HG03280 (cell line): ENCODE data around the gene MVB12B.

Source experiments
- ATAC-seq: cut with Tn5 transposase; IDR thresholded peaks from one replicate; pipeline ENCODE4 v1.9.1; 2021; ENCODE audit warnings: mild to moderate bottlenecking, moderate library complexity; ENCODE audit not compliant: unreplicated experiment

Gene MVB12B

DNA sequence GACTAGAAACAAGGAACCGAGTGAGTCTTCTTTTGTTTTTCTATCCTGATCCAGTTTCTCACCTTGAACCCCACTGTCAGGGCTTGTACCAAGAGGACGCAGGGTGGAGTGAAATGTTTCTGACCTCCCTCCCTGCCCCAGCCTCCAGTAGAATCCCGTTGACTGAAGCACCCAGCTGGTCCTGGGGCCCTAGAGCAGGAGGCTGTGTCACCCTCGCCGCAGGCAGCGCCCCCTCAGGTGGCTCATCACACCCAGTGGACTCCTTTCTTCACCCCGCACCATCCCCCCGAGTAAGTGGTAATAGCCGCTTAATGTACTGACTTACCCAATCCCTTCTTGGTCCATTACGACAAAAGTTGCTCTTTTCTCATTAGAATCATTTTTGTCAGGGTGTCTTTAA lies 53.8 kb downstream of the MVB12B start:
- no peak for ATAC-seq

DNA sequence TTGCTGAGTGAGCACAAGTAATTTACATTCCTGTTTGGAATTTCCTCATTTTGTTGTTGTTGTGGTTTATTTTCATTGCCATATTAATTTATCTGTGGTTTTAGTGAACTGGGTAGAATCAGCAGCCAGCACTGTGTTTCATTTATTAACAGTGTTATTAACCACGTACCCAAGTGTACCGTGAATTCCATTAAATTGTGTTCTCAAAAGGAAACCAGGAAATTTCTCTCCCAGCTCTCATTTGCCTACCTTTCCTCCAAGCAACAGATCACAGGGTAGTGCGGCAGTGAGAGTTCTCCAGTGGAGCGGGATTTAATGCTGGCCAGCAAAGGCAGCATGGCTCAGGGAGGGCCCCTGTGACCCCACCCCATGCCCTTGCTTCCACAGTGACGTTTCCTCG lies 54.6 kb downstream of the MVB12B start:
- ATAC-seq = no peak

DNA sequence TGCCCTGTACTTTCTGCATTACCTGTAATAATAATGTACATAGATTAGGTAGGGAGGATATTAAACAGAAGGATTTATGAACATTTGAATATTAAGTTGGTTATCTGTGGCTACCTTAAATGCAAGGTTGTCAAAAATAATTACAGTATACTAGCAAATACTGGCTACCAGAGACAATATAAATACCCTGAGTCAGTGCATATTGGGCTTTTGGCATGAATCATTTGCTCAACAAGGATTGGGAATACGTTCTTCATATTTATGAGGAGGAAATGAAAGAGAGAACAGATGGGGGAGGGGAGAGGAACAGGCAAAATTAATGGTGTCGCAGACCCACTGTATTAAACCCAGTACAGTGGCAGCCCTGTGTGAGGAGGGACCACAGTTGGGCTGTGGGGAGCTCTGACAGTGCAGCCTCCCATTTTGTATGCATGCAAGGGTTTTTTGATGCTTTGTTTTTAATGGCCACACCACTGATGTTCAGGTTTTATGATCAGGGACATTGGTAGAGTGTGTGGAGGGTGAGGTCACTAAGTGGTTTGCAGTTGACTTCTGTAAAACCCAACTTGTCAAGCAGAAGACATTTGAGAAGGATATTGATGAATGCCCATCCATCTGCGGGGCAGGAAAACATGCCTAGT lies 56.9 kb downstream of the MVB12B start:
- ATAC-seq = no peak

DNA sequence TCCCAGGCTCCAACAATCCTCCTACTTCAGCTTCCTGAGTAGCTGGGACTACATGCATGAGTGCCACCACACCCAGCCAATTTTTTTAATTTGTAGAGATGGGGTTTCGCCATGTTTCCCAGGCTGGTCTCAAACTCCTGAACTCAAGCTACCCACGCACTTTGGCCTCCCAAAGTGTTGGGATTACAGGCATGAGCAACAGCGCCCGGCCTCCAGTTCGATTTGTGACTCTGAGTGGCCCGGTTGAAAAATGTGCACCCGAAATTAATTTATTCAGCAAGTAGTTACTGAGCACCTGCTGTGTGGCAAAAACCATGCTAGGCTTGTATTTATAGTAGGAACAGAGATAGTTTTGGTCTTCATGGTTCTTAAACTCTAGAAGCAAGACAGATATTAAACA lies 58.3 kb downstream of the MVB12B start:
- no peak for ATAC-seq

DNA sequence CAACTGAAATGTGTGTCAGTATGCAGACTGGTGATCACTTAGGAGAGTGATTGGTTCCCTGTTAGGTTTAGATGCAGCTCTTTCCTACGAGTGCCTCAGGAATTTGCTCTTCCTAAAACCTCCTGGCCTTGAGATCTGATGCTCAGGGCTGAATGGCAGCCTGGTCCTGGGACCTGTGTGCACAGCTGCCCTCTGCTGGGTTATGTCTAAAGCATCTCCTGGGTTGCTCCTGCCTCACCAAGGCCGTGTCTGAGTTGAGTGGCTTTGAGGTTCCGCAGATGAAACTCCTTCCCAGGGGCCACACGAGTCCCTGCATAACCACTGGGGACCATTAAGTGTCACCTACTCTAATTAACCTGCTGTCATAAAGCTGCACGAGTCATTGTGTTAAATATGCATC lies 59.5 kb downstream of the MVB12B start:
- no peak for ATAC-seq

DNA sequence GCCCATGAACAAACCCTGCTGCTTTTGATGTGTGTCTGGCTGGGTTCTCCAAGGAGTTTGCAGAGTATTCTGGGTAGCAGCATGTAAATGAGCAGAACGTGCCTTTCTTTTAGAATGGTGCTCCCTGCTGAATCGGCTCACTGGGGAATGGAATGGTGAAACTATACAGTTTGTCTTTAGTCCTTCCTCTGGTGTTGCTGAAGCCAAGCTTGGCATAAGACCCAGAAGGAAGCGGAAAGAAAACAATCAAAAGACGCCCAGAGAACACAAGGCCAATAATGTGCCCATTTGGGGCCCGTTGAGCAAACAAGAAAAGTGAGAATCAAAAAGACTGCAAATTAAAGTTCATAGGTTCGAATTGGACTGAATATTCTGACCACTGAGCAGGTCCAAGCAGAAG lies 60.1 kb downstream of the MVB12B start:
- no peak for ATAC-seq

DNA sequence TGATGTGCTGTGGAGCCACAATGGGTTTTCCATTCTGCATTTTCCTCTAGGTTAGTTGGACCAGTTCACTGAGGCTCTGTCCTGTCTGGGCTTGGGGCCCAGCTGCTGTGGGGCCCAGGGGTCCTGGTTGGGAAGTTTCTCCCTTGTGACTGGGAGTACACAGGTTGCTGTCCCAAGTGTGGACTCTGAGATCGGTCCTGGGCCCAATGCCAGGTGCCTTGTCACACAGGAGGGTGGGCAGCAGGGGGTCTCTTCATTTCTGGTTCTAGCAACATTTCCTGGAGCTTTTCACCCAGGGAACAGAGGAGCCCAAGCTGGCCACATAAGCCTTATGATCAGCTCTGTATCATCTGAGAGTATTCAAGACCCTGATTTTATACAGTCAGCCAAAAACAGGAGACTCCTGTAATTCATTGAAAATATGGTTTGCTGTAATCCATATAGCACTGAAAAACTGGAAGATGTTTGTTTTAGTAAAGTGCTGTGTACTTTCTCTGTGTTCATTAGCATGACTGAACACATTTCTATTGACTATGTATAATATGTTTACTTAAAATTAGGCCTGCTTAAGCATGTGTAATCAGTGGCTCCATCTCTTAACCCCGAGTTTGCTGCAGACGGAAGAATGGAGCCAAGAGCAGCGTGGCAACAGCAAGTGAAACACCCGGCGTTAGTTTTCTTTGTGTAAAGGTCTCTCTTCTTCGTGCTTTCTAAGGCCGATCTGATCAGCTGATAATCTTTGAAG lies 62.5 kb downstream of the MVB12B start:
- no peak for ATAC-seq

DNA sequence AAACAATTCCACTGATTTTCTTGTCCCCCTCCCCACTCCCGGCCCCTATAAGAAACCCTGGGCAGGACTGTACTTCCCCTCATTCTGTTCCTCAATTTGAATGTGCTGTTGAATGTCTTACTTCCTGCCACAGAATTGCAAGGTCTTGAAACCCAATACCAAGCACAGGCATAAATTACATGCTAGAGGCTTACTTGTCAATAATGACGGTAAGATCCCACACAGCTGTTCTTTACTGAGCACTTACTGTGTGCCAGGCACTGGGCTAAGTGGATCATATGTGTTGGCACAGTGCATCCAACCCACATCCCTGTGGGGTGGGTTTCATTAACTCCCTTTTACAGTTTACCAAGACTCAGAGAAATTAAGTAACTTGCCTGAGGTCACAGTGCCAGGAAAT lies 63.4 kb downstream of the MVB12B start:
- no peak for ATAC-seq

DNA sequence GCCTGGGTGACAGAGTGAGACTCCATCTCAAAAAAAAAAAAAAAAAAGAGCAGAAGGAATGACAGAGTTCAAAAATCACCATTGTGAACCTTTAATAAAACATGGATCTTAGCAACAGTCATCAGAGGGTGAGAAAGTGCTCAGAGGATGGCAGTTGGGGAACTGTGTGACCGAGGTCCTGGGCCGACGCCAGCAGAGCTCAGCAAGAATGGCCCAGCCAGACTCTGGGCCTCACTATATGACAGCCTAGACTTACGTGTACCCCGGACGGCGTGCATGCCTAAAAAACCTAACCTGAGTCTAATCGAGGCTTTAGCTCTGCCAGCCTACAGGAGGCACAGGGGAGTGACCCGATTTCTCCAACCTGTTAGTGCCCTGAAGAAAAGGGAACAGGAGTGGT lies 64.3 kb downstream of the MVB12B start:
- no peak for ATAC-seq

DNA sequence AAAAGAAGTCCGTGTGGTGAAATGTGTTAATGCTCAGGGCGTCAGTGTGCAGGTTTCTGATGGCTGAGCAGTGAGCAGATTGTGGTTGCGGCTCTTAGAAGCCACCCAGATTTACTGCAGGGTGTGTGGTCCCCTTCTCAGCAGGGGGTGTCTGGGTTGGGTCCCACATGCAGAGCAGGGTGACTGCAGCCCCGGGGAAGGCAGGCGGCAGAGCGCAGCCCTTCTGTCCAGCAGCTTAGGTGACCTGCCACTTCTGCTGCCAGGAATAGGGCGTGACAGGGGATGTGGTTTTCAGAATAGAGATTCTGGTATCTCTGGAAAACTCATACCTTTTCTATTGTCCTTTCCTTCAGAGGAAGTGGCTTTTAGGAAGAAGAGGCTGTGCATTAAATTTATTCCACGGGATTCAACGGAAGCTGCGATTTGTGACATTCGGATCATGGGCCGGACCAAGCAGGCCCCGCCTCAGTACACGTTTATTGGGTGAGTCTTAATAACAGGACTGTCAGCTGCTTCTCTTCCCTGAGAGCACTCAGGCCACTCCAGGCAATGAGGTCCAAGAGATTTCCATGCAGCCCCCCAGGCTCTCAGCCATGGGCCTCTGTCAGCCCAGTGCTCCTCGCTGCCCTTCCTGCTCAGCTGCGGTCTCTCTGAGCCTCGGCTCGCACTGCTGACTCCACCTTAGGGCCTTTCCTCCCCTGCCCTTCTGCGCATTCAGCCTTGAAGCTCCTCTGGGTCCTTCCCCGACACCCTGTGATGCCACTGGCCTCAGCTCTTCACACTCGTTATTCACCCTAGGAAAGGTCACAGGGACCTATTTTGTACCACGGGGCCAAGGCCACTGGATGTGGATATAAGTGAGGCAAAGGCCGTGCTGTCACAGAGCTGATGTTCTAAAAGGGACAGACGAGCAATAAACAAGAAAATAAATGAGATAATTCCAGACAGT lies 65.4 kb downstream of the MVB12B start:
- ATAC-seq = no peak

DNA sequence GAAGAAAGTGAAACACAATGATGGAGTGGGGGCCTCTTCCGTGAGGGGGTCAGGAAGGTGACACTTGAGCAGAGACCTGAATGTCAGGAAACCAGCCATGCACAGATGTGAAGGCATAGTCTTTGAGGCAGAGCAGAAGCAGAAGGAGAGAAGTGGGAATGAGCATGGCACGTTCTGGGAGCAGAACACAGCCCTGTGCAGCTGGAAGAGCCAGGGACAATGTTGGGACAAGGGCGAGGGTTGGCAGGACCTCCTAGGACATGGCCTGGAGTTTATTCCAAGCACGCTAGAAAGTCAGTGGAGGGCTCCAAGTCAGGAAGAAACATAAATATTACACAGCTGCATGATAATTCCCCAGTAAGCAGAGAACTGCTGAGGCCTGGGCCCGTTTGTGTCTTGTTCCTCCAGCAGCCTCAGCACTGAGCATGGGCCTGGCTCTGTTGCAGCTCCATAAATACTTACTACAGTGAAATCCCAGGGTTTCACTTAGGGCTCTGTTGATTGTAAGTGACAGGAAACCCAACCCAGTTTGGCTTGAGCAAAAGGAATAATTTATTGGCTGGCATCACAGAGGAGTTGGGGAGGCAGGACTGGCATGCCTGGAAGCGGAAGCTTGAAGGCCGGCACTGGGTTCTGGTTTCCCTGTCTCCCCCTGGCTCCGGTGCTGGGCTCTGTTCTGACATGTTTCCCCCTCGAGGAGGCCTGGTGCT lies 66.2 kb downstream of the MVB12B start:
- ATAC-seq = no peak

DNA sequence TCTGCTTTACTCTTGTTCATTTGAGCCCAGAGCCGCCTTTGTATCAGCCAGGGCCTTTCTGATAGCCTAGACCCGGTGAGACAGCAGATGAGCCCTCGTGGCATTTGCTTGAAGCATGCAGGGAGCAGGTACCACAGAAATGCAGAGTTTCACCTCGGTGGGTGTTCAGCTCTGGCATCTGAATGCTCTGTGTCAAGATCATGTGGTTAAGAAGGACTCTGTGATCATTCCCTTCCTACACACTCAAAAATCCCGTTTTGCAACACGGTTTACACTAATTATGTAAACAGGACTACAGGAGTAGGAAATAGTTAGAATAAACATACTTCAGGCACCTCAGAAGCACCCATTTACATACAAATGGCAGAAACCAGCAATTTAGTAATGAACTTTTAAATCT lies 67.2 kb downstream of the MVB12B start:
- ATAC-seq = no peak

DNA sequence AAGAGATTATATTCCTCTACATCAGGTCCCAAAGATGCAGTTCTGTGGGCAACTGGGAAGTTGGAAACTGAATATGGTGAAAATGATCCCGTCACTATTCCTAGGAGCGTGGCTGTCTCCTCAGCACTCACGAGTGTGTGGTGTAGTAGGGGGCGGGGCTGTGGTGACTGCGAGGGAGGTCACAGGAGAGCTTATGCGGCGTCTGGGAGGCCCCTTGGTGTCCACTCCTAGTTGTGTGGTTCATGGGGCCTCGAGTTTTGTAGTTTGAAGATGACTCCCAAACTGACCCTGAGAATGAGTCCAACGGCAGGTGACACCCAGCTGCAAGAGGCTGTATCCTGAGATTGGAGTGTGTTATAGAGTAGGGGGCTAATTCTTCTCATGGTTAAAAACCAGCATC lies 68.2 kb downstream of the MVB12B start:
- ATAC-seq = no peak

DNA sequence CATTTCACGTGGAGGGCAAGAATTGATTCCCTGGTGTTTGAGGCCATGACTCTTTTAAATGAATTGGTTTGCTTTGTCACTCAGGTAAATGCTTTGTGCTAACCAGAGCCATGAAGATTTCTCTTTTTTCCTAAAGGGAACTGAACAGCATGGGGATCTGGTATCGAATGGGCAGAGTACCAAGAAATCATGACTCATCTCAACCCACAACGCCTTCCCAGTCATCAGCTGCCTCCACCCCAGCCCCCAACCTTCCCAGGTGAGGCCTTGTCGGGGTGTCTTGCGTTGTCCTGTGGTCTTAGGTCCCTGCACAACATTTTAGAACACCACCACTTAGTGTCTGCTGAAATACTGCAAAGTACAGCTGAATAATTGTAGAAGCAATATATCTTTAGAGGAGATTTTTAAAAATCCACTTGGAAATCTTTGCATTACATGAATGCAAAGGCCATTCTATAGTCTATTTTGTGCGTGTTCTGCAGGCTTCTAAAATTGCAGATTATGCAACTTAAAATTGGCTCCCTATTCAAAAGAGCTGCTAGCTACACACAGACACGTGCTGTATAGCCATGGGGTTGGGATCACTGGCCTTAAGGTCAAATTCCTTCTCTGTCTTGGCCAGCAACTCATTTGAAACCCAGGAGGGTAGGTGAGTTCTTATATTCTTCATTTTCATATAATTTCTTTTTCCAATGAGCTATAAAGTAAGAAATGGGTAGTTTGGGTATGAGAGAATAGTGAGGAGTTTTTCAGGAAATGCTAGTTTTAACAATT lies 69.0 kb downstream of the MVB12B start:
- no peak for ATAC-seq

DNA sequence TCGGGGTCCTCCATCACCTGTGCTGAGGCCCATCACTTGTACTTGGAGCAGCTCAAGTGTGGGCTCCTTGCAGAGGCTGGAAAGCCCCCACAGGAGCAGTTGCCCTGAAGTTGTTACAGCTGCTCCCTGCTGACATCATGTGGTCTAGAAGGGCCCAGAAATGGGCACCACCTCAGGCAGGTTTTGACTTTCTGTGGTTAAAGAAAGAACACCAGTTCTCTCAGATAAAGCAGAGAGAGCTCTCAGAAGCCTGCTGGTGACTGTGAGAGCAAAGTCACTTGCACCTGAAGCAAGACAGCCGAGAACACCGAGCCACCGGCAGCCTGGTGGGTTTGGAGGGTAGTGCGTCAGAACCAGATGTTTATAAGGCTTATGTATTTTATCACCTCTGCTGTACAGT lies 70.4 kb downstream of the MVB12B start:
- ATAC-seq = peak; percentile 87

DNA sequence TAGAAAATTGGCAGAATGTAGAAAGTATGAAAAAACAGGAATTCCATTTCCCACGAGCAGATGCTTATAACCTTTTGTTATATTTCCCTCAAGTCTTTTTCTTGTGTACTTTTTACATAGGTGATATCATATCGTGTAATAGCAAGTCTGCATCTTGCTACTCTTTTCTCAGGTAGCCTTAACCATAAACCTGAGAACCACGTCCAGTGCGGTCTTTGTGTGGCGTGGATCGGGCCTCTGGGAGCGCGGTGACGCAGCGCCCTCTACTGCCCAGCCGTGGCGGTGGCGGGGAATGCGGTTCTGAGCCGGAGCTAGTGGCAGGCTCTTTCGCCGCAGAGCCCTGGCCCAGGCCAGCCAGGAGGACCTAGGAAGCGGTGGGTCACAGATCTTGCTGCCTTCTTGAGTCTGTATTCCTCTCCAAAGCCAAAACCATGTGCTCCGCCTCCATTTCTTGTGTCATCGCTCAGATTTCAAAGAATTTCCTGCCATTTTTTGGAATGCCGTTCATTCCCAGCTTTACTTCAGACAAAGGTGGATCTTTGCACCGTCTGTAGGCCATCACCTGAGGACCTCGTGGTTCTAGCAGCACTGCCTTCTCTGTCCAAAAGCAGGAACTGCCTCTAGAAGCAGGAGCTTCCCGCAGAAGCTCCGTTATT lies 71.9 kb downstream of the MVB12B start:
- ATAC-seq = no peak

DNA sequence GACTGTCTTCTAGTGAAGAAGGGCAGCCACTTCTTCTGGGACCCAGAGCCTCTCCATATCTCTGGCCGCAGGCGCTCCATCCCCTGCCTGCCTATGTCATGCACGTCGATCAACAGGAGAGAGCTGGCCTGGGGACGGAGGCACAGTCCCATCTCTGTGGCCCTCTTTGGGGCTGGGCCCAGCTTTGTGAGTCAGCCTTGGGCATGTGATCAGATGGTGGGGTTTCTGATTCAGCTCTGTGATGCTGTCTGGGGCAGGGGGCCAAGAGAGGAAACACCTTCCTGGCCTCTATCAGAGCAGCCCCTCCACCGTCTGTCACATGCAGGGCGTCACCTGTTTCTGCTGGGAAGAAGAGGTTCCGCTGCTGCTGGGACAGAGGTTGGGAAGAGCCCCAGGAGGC lies 72.6 kb downstream of the MVB12B start:
- ATAC-seq = no peak

DNA sequence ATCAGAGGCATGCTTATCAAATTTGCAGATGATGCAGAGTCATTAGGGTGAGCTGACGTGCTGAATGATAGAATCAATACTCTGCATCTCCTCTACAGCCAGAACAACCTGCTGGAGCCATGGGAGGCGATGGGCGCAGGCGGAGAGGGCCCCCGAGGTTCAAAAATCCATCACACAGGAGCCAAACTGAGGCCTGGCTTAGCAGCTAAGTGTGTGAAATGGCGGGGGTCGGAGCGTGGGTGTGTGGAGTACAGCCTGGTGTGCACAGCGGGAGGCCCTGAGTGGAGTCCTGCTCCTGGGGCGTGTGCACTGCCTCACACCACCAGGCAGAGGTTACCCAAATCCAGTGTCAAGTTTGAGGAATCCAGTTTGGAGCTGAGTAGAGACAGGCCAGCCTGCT lies 73.2 kb downstream of the MVB12B start:
- ATAC-seq = no peak

DNA sequence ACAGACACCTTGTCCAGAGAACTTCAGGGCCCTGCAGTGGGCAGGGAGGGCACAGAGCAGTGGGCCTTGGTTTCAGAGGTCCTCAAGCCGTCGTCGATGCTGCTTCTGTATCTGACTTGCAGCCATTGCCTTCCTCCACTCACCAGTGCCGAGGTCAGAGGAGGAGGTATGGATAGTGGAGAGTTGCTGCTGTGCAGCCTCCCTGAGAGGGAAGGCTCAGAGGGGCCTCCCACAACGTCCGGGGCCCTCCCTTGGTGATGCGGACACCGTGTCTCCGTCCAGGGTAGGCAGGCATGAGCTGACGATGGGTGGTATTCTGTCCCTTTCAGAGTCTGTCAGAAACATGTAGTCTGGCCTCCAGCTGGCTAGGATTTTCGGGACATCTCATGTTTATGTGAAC lies 73.9 kb downstream of the MVB12B start:
- no peak for ATAC-seq

DNA sequence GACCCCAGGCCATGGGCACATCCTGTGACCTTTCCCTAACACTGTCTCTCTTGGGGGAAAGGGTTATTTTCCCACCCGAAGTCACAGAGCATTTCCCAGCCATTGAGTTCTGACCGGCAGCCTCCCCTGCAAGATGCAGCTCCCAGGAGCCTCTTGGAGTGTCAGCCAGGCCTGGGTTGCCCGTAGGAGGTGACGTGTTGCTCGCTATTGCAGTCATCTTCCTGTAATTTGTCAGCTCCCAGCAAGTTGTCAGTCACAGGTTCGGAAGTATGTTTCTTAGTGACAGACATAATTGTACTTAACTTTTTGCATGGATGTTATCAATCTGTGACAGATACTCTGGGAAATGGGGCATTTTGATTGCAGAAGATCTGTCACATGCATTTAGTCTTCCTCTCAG lies 74.5 kb downstream of the MVB12B start:
- no peak for ATAC-seq
